ENCODE results near the gene CCDC158.
"Not testable (repeated sequence)": the region's sequence is repeated elsewhere in the genome, so short reads cannot be mapped to it uniquely, and the experiment has no call there.

The CCDC158 gene

DNA sequence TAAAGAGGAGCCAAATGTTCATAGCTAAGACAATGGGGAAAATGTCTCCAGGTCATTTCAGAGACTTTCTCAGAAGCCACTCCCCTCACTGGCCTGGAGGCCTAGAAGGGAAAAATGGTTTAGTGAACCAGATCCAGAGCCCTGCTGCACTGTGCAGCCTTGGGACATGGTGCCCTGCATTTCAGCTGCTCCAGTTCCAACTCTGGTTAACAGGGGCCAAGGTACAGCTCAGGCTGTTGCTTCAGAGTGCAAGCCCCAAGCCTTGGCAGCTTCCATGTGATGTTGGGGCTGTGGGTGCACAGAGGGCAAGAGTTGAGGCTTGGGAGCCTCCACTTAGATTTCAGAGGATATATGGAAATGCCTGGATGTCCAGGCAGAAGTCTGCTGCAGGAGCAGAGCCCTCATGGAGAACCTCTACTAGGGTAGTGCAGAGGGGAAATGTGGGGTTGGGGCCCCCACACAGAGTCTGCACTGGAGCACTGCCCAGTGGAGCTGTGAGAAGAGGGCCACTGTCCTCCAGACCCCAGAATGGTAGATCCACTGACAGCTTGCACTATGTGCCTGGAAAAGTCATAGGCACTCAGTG, 61.0 kb downstream of the CCDC158 start:
- not testable (repeated sequence) for H2BK15ac ChIP-seq (ENCODE audit: low read length); H2AFZ ChIP-seq (ENCODE audit: low read length); H3K4ac ChIP-seq (ENCODE audit: low read length); H3K79me1 ChIP-seq (ENCODE audit: low read depth, low read length); H4K91ac ChIP-seq (ENCODE audit: low read depth, low read length, poor library complexity); H2BK12ac ChIP-seq (ENCODE audit: low read length); H3K36me3 ChIP-seq (replicated peaks in 1 of 2; ENCODE audit: control insufficient read depth in 2 of 2, insufficient read depth in 2 of 2, low read length in 2 of 2); H3K18ac ChIP-seq (ENCODE audit: low read length); H3K23ac ChIP-seq (ENCODE audit: low read depth, low read length, poor library complexity); H3K4me3 ChIP-seq (ENCODE audit: low read length in 2 of 2); H4K8ac ChIP-seq (ENCODE audit: low read depth, low read length); H2BK120ac ChIP-seq (ENCODE audit: low read depth, low read length); H3K4me1 ChIP-seq (ENCODE audit: control insufficient read depth in 2 of 2, insufficient read depth in 1 of 2, low read depth in 1 of 2, low read length in 2 of 2); H3K14ac ChIP-seq (ENCODE audit: low read length); H3K27ac ChIP-seq (replicated peaks; ENCODE audit: low read length); H3K9me3 ChIP-seq (replicated peaks in 1 of 2; ENCODE audit: control insufficient read depth in 2 of 2, insufficient read depth in 1 of 2, low read depth in 1 of 2, low read length in 2 of 2); H3K4me2 ChIP-seq (ENCODE audit: insufficient read depth, low read length, poor library complexity, severe bottlenecking); DNase-seq (ENCODE audit: low spot score); H2AK5ac ChIP-seq (ENCODE audit: low read depth, low read length); H2BK5ac ChIP-seq (ENCODE audit: low read length); H3K9ac ChIP-seq (ENCODE audit: low read depth, low read length, poor library complexity)
- peaks cover 0 to 15% (median 0%) of the 10 kb centered on the region in 3 experiments for H3K27me3 ChIP-seq (ENCODE audit: control insufficient read depth in 3 of 3, insufficient read depth in 3 of 3, low read depth in 1 of 3, low read length in 3 of 3)

DNA sequence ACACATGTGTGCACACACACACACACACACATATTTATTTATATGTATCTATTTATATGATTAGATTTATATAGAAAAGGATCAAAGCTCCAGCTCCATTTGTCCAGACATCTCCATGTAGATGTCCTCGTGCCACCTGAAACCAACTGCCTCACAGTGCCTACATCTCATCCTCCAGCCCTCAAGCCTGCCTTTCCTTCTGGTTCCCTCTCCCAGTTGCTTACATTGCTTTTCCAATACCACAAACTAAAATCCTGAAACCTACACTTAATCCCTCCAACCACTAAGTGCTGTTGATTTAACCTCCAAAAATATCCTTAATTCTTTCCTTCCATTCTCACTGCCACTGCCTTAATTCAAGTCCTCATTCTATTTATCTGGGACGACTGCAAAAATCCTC, 63.0 kb downstream of the CCDC158 start:
- Histone ChIP-seq H2BK15ac (ENCODE audit: low read length) (no peak overlapping the region), H2BK5ac (ENCODE audit: low read length) (no peak overlapping the region), H4K8ac (ENCODE audit: low read depth, low read length) (no peak overlapping the region), H3K14ac (ENCODE audit: low read length) (no peak overlapping the region), H3K9ac (ENCODE audit: low read depth, low read length, poor library complexity) (no peak overlapping the region), H3K4me1 (ENCODE audit: control insufficient read depth in 2 of 2, insufficient read depth in 1 of 2, low read depth in 1 of 2, low read length in 2 of 2) (no peaks in the 10 kb centered on the region), H4K91ac (ENCODE audit: low read depth, low read length, poor library complexity) (no peak overlapping the region), H3K23ac (ENCODE audit: low read depth, low read length, poor library complexity) (no peak overlapping the region), H2BK12ac (ENCODE audit: low read length) (no peak overlapping the region), H2BK120ac (ENCODE audit: low read depth, low read length) (no peak overlapping the region), H3K79me1 (ENCODE audit: low read depth, low read length) (no peaks in the 10 kb centered on the region), H3K9me3 (replicated peaks in 1 of 2; ENCODE audit: control insufficient read depth in 2 of 2, insufficient read depth in 1 of 2, low read depth in 1 of 2, low read length in 2 of 2) (peaks cover 2 to 7% of the 10 kb centered on the region in 2 donors), H3K4me2 (ENCODE audit: insufficient read depth, low read length, poor library complexity, severe bottlenecking) (no peak overlapping the region), H3K27me3 (ENCODE audit: control insufficient read depth in 3 of 3, insufficient read depth in 3 of 3, low read depth in 1 of 3, low read length in 3 of 3) (peaks cover 0 to 9% (median 0%) of the 10 kb centered on the region in 3 experiments), H3K4ac (ENCODE audit: low read length) (no peak overlapping the region), H3K18ac (ENCODE audit: low read length) (no peak overlapping the region), H3K36me3 (replicated peaks in 1 of 2; ENCODE audit: control insufficient read depth in 2 of 2, insufficient read depth in 2 of 2, low read length in 2 of 2) (no peaks in the 10 kb centered on the region), H3K4me3 (ENCODE audit: low read length in 2 of 2) (no peak overlapping the region), H2AFZ (ENCODE audit: low read length) (no peak overlapping the region), H3K27ac (replicated peaks; ENCODE audit: low read length) (no peak overlapping the region), H2AK5ac (ENCODE audit: low read depth, low read length) (no peak overlapping the region)
- no CpG with 5 or more reads among the region's 2 CpGs for WGBS, 2 donors (ENCODE audit: extremely low coverage in 2 of 2, insufficient read length in 2 of 2, insufficient replicate concordance in 1 of 2)
- DNase-seq (ENCODE audit: low spot score): no peak

DNA sequence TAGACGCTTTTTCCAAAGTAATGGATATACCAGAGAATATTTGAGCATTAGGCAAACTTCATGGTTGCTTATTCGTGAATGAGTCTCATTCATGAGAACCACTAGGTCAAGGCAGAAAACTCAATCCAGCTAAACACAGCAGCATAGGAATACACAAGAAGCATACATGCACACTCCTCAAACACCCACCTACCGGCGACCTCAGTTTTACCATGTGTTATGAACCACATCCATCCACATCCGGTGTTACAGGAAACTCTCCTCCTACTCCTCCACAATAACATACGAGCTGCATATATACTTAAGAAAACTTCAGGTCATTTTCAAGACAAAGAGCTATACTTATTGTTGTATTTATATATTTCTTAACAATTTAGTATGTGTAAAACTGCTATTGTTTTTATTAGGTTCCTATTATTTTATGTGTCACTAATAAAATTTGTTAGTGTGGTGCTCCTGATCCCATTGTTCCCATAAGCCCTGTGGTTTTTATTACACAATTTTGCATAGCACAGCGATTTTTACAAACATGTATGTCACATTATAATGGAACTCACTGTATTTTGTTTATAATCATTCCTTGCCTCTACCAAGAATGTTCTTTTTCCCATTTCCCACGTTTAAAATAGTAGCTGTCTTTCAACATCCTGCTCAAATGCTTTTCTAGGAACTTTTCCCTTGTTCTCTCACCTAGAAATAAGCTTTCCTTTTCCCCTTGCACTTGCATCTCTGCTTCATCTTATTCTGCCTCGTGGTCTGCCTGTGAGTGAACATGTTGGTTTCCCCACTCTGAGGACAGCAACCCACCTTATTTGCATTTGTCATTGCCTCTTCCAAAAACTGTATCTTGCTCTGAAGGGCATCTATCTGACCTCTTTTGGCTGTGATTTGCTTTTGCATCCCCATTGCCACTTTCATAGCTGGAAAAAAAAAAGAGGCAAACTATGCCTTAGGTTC, 66.1 kb downstream of the CCDC158 start:
- Histone ChIP-seq H3K36me3 (replicated peaks in 1 of 2; ENCODE audit: control insufficient read depth in 2 of 2, insufficient read depth in 2 of 2, low read length in 2 of 2) (no peaks in the 10 kb centered on the region), H2BK120ac (ENCODE audit: low read depth, low read length) (no peak overlapping the region), H3K23ac (ENCODE audit: low read depth, low read length, poor library complexity) (no peak overlapping the region), H3K27me3 (ENCODE audit: control insufficient read depth in 3 of 3, insufficient read depth in 3 of 3, low read depth in 1 of 3, low read length in 3 of 3) (peaks cover 0 to 3% (median 0%) of the 10 kb centered on the region in 3 experiments), H3K27ac (replicated peaks; ENCODE audit: low read length) (no peak overlapping the region), H2AFZ (ENCODE audit: low read length) (no peak overlapping the region), H4K91ac (ENCODE audit: low read depth, low read length, poor library complexity) (no peak overlapping the region), H3K9me3 (replicated peaks in 1 of 2; ENCODE audit: control insufficient read depth in 2 of 2, insufficient read depth in 1 of 2, low read depth in 1 of 2, low read length in 2 of 2) (peaks cover under 1 to 2% of the 10 kb centered on the region in 2 donors), H2BK15ac (ENCODE audit: low read length) (no peak overlapping the region), H3K14ac (ENCODE audit: low read length) (no peak overlapping the region), H3K4me3 (ENCODE audit: low read length in 2 of 2) (no peak overlapping the region), H4K8ac (ENCODE audit: low read depth, low read length) (no peak overlapping the region), H3K4ac (ENCODE audit: low read length) (no peak overlapping the region), H2BK5ac (ENCODE audit: low read length) (no peak overlapping the region), H2BK12ac (ENCODE audit: low read length) (no peak overlapping the region), H2AK5ac (ENCODE audit: low read depth, low read length) (no peak overlapping the region), H3K18ac (ENCODE audit: low read length) (no peak overlapping the region), H3K79me1 (ENCODE audit: low read depth, low read length) (no peaks in the 10 kb centered on the region), H3K9ac (ENCODE audit: low read depth, low read length, poor library complexity) (no peak overlapping the region), H3K4me1 (ENCODE audit: control insufficient read depth in 2 of 2, insufficient read depth in 1 of 2, low read depth in 1 of 2, low read length in 2 of 2) (no peaks in the 10 kb centered on the region), H3K4me2 (ENCODE audit: insufficient read depth, low read length, poor library complexity, severe bottlenecking) (no peak overlapping the region)
- DNase-seq (ENCODE audit: low spot score): no peak
- WGBS, 2 donors (ENCODE audit: extremely low coverage in 2 of 2, insufficient read length in 2 of 2, insufficient replicate concordance in 1 of 2): no CpG with 5 or more reads among the region's 9 CpGs

DNA sequence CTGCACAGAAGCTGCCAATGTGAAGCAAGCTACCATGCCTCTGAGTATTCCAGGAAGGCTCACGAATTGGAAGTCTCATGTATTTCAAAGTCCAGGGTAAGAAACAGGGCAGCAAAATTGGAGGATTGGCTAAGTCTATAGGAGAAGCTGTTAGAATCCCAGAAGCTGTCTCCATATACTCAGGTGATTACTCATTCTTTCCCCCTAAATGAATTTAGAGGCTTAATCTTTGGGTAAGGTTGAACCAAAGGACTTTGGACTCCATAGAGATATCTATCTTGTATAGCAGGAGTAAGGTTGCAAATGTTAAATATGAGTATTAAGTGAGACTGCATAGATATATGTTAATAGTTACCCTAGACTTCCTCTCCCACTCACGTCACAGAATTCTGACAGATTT, 78.1 kb downstream of the CCDC158 start:
- H3K18ac ChIP-seq (ENCODE audit: low read length): no peak overlapping the region
- no peak overlapping the region for H3K4me2 ChIP-seq (ENCODE audit: insufficient read depth, low read length, poor library complexity, severe bottlenecking)
- peaks cover 4 to 6% of the 10 kb centered on the region in 2 donors for H3K4me1 ChIP-seq (ENCODE audit: control insufficient read depth in 2 of 2, insufficient read depth in 1 of 2, low read depth in 1 of 2, low read length in 2 of 2)
- H2BK15ac ChIP-seq (ENCODE audit: low read length): no peak overlapping the region
- no peak overlapping the region for H3K4ac ChIP-seq (ENCODE audit: low read length)
- H2BK12ac ChIP-seq (ENCODE audit: low read length): no peak overlapping the region
- no peak overlapping the region for H3K4me3 ChIP-seq (ENCODE audit: low read length in 2 of 2)
- H2AK5ac ChIP-seq (ENCODE audit: low read depth, low read length): no peak overlapping the region
- no peak overlapping the region for H4K8ac ChIP-seq (ENCODE audit: low read depth, low read length)
- DNase-seq (ENCODE audit: low spot score): no peak
- peaks cover 0 to 17% (median 0%) of the 10 kb centered on the region in 3 experiments for H3K27me3 ChIP-seq (ENCODE audit: control insufficient read depth in 3 of 3, insufficient read depth in 3 of 3, low read depth in 1 of 3, low read length in 3 of 3)
- H3K36me3 ChIP-seq (replicated peaks in 1 of 2; ENCODE audit: control insufficient read depth in 2 of 2, insufficient read depth in 2 of 2, low read length in 2 of 2): no peaks in the 10 kb centered on the region
- no peak overlapping the region for H3K9ac ChIP-seq (ENCODE audit: low read depth, low read length, poor library complexity)
- no peak overlapping the region for H3K23ac ChIP-seq (ENCODE audit: low read depth, low read length, poor library complexity)
- no peak overlapping the region for H2BK120ac ChIP-seq (ENCODE audit: low read depth, low read length)
- H4K91ac ChIP-seq (ENCODE audit: low read depth, low read length, poor library complexity): no peak overlapping the region
- H2AFZ ChIP-seq (ENCODE audit: low read length): no peak overlapping the region
- H3K14ac ChIP-seq (ENCODE audit: low read length): no peak overlapping the region
- H3K9me3 ChIP-seq (replicated peaks in 1 of 2; ENCODE audit: control insufficient read depth in 2 of 2, insufficient read depth in 1 of 2, low read depth in 1 of 2, low read length in 2 of 2): peaks cover 0 to under 1% of the 10 kb centered on the region in 2 donors
- no peaks in the 10 kb centered on the region for H3K79me1 ChIP-seq (ENCODE audit: low read depth, low read length)
- no peak overlapping the region for H3K27ac ChIP-seq (replicated peaks; ENCODE audit: low read length)
- no peak overlapping the region for H2BK5ac ChIP-seq (ENCODE audit: low read length)
- no CpG with 5 or more reads among the region's 2 CpGs for WGBS, 2 donors (ENCODE audit: extremely low coverage in 2 of 2, insufficient read length in 2 of 2, insufficient replicate concordance in 1 of 2)
